Embryonic facial prominence (tissue), 1 donor: ENCODE data around the gene TCF25.
"Not testable (repeated sequence)": the region's sequence is repeated elsewhere in the genome, so short reads cannot be mapped to it uniquely, and the experiment has no call there.

Experiments
- DNase-seq: peaks from one replicate; pipeline ENCODE4 v3.0.0-alpha.2; 2016; ENCODE audit errors: extremely low spot score

TCF25 gene

GRCh38 chr16:89873972-89874689, 739 bp downstream of the TCF25 start:
- peak; percentile 84 for DNase-seq

- DNase-seq = not testable (repeated sequence)
These were observed 5.7 kb downstream of the TCF25 start for GRCh38 chr16:89879123-89879522.

GRCh38 chr16:89880477-89881367, 7.3 kb downstream of the TCF25 start:
- no peak for DNase-seq

- DNase-seq = no peak
These were observed 8.0 kb downstream of the TCF25 start for GRCh38 chr16:89881368-89881730.

- no peak for DNase-seq
These were observed 10.1 kb downstream of the TCF25 start for GRCh38 chr16:89883346-89884040.

GRCh38 chr16:89884041-89884421, 10.6 kb downstream of the TCF25 start:
- DNase-seq = no peak

- DNase-seq = no peak
These were observed 13.9 kb downstream of the TCF25 start for GRCh38 chr16:89887243-89887642.

GRCh38 chr16:89890200-89890599, 16.8 kb downstream of the TCF25 start:
- DNase-seq = no peak

GRCh38 chr16:89890886-89891657, 17.7 kb downstream of the TCF25 start:
- no peak for DNase-seq

- DNase-seq = no peak
These were observed 18.8 kb downstream of the TCF25 start for GRCh38 chr16:89892055-89892630.

GRCh38 chr16:89892635-89893034, 19.2 kb downstream of the TCF25 start:
- no peak for DNase-seq

GRCh38 chr16:89893642-89894548, 20.5 kb downstream of the TCF25 start:
- no peak for DNase-seq

GRCh38 chr16:89895482-89896250, 22.3 kb downstream of the TCF25 start:
- no peak for DNase-seq

- DNase-seq = no peak
These were observed 23.8 kb downstream of the TCF25 start for GRCh38 chr16:89897204-89897603.

GRCh38 chr16:89898201-89898967, 25.0 kb downstream of the TCF25 start:
- no peak for DNase-seq

GRCh38 chr16:89899879-89900481, 26.6 kb downstream of the TCF25 start:
- DNase-seq = no peak

GRCh38 chr16:89900885-89901284, 27.5 kb downstream of the TCF25 start:
- DNase-seq = no peak

GRCh38 chr16:89902980-89903379, 29.6 kb downstream of the TCF25 start:
- DNase-seq = no peak
